HL-60 (cell line): ENCODE data around the gene MRAS.

Experiments
- DNase-seq, 2 experiments: peaks; one replicate each; pipeline ENCODE4 v3.0.0-alpha.2; 2010 to 2020; ENCODE audit warnings: low read depth in 1 of 2, low spot score in 1 of 2
- H3K27ac ChIP-seq: fragments of 250-450 bp; sonication (Bioruptor Pico); replicated peaks from 2 replicates; pipeline ENCODE4 v1.5.1; 2020; ENCODE audit warnings: mild to moderate bottlenecking, moderate library complexity
- H3K27me3 ChIP-seq: fragments of 250-450 bp; sonication (Bioruptor Pico); 2 replicates; pipeline ENCODE4 v1.5.1; 2021; ENCODE audit warnings: mild to moderate bottlenecking, moderate library complexity; ENCODE audit not compliant: insufficient read depth, poor library complexity, severe bottlenecking
- H3K4me3 ChIP-seq: replicated peaks from 2 replicates; pipeline ENCODE4 v1.5.1; 2011; ENCODE audit warnings: mild to moderate bottlenecking, control low read depth, low read length; ENCODE audit not compliant: insufficient read depth
- GABPA ChIP-seq: IDR thresholded peaks from 2 replicates; pipeline ENCODE4 v1.6.1; 2012; ENCODE audit warnings: low read depth
- POLR2AphosphoS5 ChIP-seq: IDR thresholded peaks from 2 replicates; pipeline ENCODE4 v1.6.1; 2012; ENCODE audit warnings: low read depth
- SPI1 ChIP-seq: IDR thresholded peaks from 2 replicates; pipeline ENCODE4 v1.6.1; 2012; ENCODE audit warnings: low read depth, mild to moderate bottlenecking, borderline replicate concordance
- TF ChIP-seq, protein P1 (sequence below): IDR thresholded peaks from one replicate; pipeline ENCODE4 v1.5.1; 2011; ENCODE audit warnings: low read length, control low read depth, inconsistent platforms; ENCODE audit not compliant: insufficient read depth
- TF ChIP-seq, protein P2 (sequence below): IDR thresholded peaks from 2 replicates; pipeline ENCODE4 v1.6.1; 2012; ENCODE audit warnings: low read depth; ENCODE audit not compliant: insufficient replicate concordance

Gene MRAS

DNA sequence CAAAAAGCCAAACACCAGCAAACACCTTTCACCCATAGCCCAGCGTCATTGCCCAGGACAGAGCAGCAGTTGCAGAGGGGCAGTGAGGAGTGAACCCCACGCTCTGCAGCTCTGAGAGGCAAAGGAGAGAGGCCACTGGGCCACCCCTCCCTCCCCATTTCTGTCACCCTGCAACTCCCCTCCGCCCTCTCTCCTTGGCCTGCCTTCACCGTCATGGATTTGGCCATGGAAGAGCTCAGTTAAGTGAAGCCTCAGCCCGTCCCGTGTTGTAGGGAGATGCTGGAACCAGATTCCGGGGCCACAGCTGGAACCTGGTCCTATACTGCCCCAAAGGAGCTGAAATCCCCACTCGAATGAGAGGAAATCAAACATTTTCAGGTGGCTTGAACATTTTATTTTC is 21.9 kb downstream of the MRAS start:
- no peak for DNase-seq
- H3K27me3 ChIP-seq = no peaks in the 10 kb centered on the region
- no peak overlapping the region for H3K4me3 ChIP-seq
- TF ChIP-seq, protein P1, sequence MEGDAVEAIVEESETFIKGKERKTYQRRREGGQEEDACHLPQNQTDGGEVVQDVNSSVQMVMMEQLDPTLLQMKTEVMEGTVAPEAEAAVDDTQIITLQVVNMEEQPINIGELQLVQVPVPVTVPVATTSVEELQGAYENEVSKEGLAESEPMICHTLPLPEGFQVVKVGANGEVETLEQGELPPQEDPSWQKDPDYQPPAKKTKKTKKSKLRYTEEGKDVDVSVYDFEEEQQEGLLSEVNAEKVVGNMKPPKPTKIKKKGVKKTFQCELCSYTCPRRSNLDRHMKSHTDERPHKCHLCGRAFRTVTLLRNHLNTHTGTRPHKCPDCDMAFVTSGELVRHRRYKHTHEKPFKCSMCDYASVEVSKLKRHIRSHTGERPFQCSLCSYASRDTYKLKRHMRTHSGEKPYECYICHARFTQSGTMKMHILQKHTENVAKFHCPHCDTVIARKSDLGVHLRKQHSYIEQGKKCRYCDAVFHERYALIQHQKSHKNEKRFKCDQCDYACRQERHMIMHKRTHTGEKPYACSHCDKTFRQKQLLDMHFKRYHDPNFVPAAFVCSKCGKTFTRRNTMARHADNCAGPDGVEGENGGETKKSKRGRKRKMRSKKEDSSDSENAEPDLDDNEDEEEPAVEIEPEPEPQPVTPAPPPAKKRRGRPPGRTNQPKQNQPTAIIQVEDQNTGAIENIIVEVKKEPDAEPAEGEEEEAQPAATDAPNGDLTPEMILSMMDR = no peak
- TF ChIP-seq, protein P2, sequence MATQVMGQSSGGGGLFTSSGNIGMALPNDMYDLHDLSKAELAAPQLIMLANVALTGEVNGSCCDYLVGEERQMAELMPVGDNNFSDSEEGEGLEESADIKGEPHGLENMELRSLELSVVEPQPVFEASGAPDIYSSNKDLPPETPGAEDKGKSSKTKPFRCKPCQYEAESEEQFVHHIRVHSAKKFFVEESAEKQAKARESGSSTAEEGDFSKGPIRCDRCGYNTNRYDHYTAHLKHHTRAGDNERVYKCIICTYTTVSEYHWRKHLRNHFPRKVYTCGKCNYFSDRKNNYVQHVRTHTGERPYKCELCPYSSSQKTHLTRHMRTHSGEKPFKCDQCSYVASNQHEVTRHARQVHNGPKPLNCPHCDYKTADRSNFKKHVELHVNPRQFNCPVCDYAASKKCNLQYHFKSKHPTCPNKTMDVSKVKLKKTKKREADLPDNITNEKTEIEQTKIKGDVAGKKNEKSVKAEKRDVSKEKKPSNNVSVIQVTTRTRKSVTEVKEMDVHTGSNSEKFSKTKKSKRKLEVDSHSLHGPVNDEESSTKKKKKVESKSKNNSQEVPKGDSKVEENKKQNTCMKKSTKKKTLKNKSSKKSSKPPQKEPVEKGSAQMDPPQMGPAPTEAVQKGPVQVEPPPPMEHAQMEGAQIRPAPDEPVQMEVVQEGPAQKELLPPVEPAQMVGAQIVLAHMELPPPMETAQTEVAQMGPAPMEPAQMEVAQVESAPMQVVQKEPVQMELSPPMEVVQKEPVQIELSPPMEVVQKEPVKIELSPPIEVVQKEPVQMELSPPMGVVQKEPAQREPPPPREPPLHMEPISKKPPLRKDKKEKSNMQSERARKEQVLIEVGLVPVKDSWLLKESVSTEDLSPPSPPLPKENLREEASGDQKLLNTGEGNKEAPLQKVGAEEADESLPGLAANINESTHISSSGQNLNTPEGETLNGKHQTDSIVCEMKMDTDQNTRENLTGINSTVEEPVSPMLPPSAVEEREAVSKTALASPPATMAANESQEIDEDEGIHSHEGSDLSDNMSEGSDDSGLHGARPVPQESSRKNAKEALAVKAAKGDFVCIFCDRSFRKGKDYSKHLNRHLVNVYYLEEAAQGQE = no peak
- no peak for TF ChIP-seq POLR2AphosphoS5
- TF ChIP-seq GABPA = no peak
- no peak overlapping the region for H3K27ac ChIP-seq

DNA sequence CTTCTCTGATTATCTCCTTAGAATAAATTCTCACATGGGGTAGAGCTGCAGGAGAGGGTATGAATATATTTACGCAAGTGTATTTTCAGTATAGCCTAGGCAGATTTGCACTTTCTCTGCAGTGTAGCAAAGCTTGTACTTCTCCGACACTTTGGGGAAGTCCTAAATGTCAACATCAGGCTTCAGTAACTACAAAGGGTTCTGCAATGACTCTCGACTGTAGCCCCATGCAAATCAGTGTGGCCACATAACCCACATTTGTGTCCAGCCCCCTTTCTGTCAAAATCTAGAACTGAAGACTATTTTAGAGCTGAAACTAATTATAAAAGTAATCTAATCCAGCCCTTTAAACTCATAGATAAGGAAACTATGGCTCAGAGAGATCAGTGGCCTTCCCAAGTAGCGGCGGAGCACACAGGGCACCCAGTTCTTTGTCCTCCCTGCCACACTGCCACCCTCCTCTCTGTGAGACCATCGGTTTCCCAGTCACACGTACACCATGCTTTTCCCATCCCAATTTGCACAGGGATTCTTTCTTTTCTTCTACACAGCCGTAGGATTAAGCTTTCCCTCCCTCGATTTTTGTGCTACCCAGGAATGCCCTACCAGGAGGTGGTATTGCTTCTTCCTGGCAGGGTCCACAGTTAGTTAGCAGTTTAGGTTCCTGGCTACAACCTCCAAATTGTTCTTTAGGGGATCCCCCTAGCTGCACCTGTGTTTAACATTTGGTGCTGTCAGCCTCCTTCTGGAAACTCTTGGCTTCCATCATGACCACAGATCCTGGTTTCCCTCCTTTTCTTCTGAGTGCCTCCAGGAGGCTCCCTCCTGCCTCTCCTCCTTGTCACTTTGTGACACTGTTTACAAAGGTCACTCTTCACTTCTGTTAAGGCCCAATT is 22.9 kb downstream of the MRAS start:
- Histone ChIP-seq H3K27ac (no peak overlapping the region), H3K4me3 (no peak overlapping the region), H3K27me3 (no peaks in the 10 kb centered on the region)
- DNase-seq = peak in 1 of 2 experiments; percentile 32
- TF ChIP-seq, protein P1 = no peak
- TF ChIP-seq POLR2AphosphoS5 (no peak), GABPA (no peak), SPI1 (no peak)
- TF ChIP-seq, protein P2 = no peak

DNA sequence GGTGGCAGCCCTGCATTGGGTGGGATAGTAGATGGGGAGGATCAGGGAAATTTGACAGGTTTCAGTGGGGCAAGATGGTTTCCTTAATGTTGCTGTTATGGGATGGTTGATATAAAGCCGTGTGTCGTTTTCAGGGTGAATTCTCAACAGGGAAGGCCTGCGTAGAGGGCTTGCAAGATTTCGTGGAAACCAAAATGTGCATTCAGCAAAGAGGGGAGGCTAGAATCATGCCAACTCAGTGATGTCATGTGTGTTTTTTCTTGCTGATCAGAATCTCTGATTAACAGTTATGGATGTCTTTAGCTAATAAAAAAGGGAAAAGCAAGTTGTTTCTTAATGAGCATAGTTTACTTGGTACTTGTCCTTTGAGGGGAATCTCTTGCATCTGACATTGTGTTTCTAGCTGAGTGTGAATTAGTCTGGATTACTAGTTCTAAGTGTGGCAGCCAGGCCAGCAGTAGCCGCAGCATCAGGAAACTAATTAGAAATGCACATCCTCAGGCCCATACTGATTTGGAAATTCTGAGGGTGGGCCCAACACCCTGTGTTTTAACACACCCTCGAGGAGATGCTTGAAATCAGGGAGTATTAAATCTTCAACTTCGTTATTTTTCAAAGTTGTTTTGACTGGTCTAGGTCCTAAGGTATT is 24.8 kb downstream of the MRAS start:
- TF ChIP-seq, protein P2 = no peak
- TF ChIP-seq POLR2AphosphoS5 (no peak), SPI1 (no peak), GABPA (no peak)
- TF ChIP-seq, protein P1 = no peak
- no peak for DNase-seq
- Histone ChIP-seq H3K4me3 (no peak overlapping the region), H3K27me3 (no peaks in the 10 kb centered on the region), H3K27ac (no peak overlapping the region)
